HEK293 (cell line): ENCODE results near the gene PHKA2.

Experiments
- CTCF ChIP-seq: fragments of 450-650 bp; formaldehyde crosslinking; IDR thresholded peaks from 2 replicates; pipeline ENCODE4 v1.5.1; 2016; ENCODE audit warnings: missing biosample characterization, missing genetic modification characterization
- PRDM2 ChIP-seq: fragments of 450-650 bp; formaldehyde crosslinking; IDR thresholded peaks from 2 replicates; pipeline ENCODE4 v1.5.1; 2016; ENCODE audit warnings: missing biosample characterization, missing genetic modification characterization, borderline replicate concordance
- TCF7L2 ChIP-seq: IDR thresholded peaks from 2 replicates; pipeline ENCODE4 v1.6.1; 2011; ENCODE audit warnings: low read depth, mild to moderate bottlenecking, inconsistent platforms, low read length, moderate library complexity, borderline replicate concordance
- TRIM28 ChIP-seq: IDR thresholded peaks from 2 replicates; pipeline ENCODE4 v1.6.1; 2011; ENCODE audit warnings: low read length, control low read depth, borderline replicate concordance
- ZFP3 ChIP-seq: fragments of 450-650 bp; formaldehyde crosslinking; IDR thresholded peaks from 2 replicates; pipeline ENCODE4 v1.5.1; 2016; ENCODE audit warnings: low read depth, missing biosample characterization, missing genetic modification characterization
- ZNF146 ChIP-seq: fragments of 450-650 bp; formaldehyde crosslinking; IDR thresholded peaks from 2 replicates; pipeline ENCODE4 v1.5.1; 2016; ENCODE audit warnings: missing biosample characterization, missing genetic modification characterization
- ZSCAN5A ChIP-seq: fragments of 450-650 bp; formaldehyde crosslinking; IDR thresholded peaks from 2 replicates; pipeline ENCODE4 v1.5.1; 2016; ENCODE audit warnings: missing biosample characterization, missing genetic modification characterization

- TF ChIP-seq TRIM28 (no peak), ZSCAN5A (tag by site-specific recombination) (no peak), PRDM2 (tag by site-specific recombination) (no peak), ZFP3 (tag by site-specific recombination) (no peak), CTCF (tag by site-specific recombination) (no peak), ZNF146 (tag by site-specific recombination) (no peak), TCF7L2 (no peak)
Observed at GRCh38 chrX:18949944-18950301, 34.0 kb downstream of the PHKA2 start.
